Fibroblast of peridontal ligament (primary cell): ENCODE results near the gene GPD1.
A peak's percentile ranks its signal among the peaks of the same experiment; 100 is the strongest.

Experiments used
- DNase-seq: peaks from one replicate; pipeline ENCODE4 v3.0.0-alpha.2; 2010; ENCODE audit errors: extremely low read depth

The GPD1 gene

GRCh38 chr12:50101663-50102062 is 2.1 kb upstream of the GPD1 start:
- peak; percentile 69 for DNase-seq

GRCh38 chr12:50102131-50102531 is 1.7 kb upstream of the GPD1 start:
- no peak for DNase-seq

GRCh38 chr12:50102646-50103309 is 1.0 kb upstream of the GPD1 start:
- no peak for DNase-seq

- DNase-seq, result no peak
These were observed 457 bp upstream of the GPD1 start for GRCh38 chr12:50103351-50103750.

- DNase-seq, result no peak
These were observed 884 bp downstream of the GPD1 start for GRCh38 chr12:50104417-50105366.

GRCh38 chr12:50105913-50106450 is 2.2 kb downstream of the GPD1 start:
- no peak for DNase-seq

GRCh38 chr12:50106907-50107306 is 3.1 kb downstream of the GPD1 start:
- DNase-seq, result no peak

- no peak for DNase-seq
These were observed 3.8 kb downstream of the GPD1 start for GRCh38 chr12:50107416-50108268.

GRCh38 chr12:50109319-50109718 is 5.5 kb downstream of the GPD1 start:
- DNase-seq, result no peak

GRCh38 chr12:50110127-50110761 is 6.4 kb downstream of the GPD1 start:
- peak; percentile 12 for DNase-seq

- peak; percentile 34 for DNase-seq
These were observed 7.0 kb downstream of the GPD1 start for GRCh38 chr12:50110762-50111351.

GRCh38 chr12:50111395-50111692 is 7.5 kb downstream of the GPD1 start:
- DNase-seq, result no peak

GRCh38 chr12:50111693-50112455 is 8.1 kb downstream of the GPD1 start, which contains the start of gene COX14:
TSS of gene COX14 (plus strand) at chr12:50112236. CDS start at chr12:50120044, 7,808 bp downstream.
- peak; percentile 99 for DNase-seq

- peak; percentile 55 for DNase-seq
These were observed 8.8 kb downstream of the GPD1 start for GRCh38 chr12:50112456-50113218.

GRCh38 chr12:50117057-50117622 is 13.3 kb downstream of the GPD1 start:
- DNase-seq, result no peak

GRCh38 chr12:50119387-50119786 is 15.6 kb downstream of the GPD1 start:
- no peak for DNase-seq

GRCh38 chr12:50120521-50120920 is 16.7 kb downstream of the GPD1 start:
- no peak for DNase-seq

GRCh38 chr12:50120953-50121352 is 17.1 kb downstream of the GPD1 start:
- DNase-seq, result no peak

- no peak for DNase-seq
These were observed 17.8 kb downstream of the GPD1 start for GRCh38 chr12:50121641-50122040.
